Esophagus squamous epithelium (tissue), 5 donors: ENCODE measurements around the gene ACTN4. TPM values are rescaled to one million over a fixed set of nuclear protein-coding genes. Genes with fewer than 3 reads are reported as not detected.

Source experiments
- DNase-seq: peaks from one replicate; lab custom pipeline; 2025; lab: John Stamatoyannopoulos, UW
- H3K27ac ChIP-seq, 4 donors: fragments of 200-600 bp; sonication (generic); one replicate each; pipeline ENCODE4 v1.5.1; 2016 to 2019; ENCODE audit warnings: mild to moderate bottlenecking in 1 of 4
- H3K27me3 ChIP-seq, 4 donors: fragments of 200-600 bp; sonication (generic); 1 replicate in 3 of 4; 2 replicates in 1 of 4; pipeline versions ENCODE4 v1.5.1 to v1.6.0; 2017 to 2021; ENCODE audit warnings: antibody characterized with exemption in 1 of 4
- H3K36me3 ChIP-seq, 3 donors: fragments of 200-600 bp; sonication (generic); one replicate each; pipeline ENCODE4 v1.5.1; 2016 to 2019
- H3K4me1 ChIP-seq, 3 donors: fragments of 200-600 bp; sonication (generic); one replicate each; pipeline ENCODE4 v1.5.1; 2017 to 2019
- H3K4me3 ChIP-seq, 4 donors: fragments of 200-600 bp; sonication (generic); 1 replicate in 3 of 4; 2 replicates in 1 of 4; pipeline ENCODE4 v1.5.1; 2016 to 2019; ENCODE audit warnings: mild to moderate bottlenecking in 2 of 4, moderate library complexity in 1 of 4
- H3K9me3 ChIP-seq, 3 donors: fragments of 200-600 bp; sonication (generic); one replicate each; pipeline ENCODE4 v1.5.1; 2016 to 2019
- POLR2A ChIP-seq, 4 donors: fragments of 450-650 bp; IDR thresholded peaks; one replicate each; pipeline ENCODE4 v1.6.1; 2017; ENCODE audit warnings: antibody characterized with exemption in 4 of 4, mild to moderate bottlenecking in 4 of 4, moderate library complexity in 3 of 4
- WGBS, 2 donors: methylation state at CpG; one replicate each; pipeline ENCODE4 v1.1.5; 2018; 5-methylcytosine and 5-hydroxymethylcytosine counted together
- intact Hi-C: fragments of 100-400 bp; cut with DNase I; formaldehyde crosslinking; loops from one replicate; pipeline ENCODE4 v1.15.0; 2022
- total RNA-seq, 4 donors: library from RNA; depleted of rRNA; stranded (reverse); fragments of >200 nt; gene quantifications; one replicate each; pipeline ENCODE4 v1.1.0, GENCODE V29; 2016
- TF ChIP-seq, protein P1 (sequence below), 6 experiments: fragments of 450-650 bp in 4 of 6; fragments of 200-600 bp in 2 of 6; sonication (generic) in 2 of 6; IDR thresholded peaks; one replicate each; pipeline ENCODE4 v1.5.1; 2016 to 2019; ENCODE audit warnings: antibody characterized with exemption in 6 of 6, mild to moderate bottlenecking in 4 of 6, moderate library complexity in 4 of 6
- donor health status: DM: yes; HTN: yes; CAD: no.

ACTN4 gene
- total RNA-seq, 4 donors from 2014 or later: 302 to 705 (median 414) TPM

DNA sequence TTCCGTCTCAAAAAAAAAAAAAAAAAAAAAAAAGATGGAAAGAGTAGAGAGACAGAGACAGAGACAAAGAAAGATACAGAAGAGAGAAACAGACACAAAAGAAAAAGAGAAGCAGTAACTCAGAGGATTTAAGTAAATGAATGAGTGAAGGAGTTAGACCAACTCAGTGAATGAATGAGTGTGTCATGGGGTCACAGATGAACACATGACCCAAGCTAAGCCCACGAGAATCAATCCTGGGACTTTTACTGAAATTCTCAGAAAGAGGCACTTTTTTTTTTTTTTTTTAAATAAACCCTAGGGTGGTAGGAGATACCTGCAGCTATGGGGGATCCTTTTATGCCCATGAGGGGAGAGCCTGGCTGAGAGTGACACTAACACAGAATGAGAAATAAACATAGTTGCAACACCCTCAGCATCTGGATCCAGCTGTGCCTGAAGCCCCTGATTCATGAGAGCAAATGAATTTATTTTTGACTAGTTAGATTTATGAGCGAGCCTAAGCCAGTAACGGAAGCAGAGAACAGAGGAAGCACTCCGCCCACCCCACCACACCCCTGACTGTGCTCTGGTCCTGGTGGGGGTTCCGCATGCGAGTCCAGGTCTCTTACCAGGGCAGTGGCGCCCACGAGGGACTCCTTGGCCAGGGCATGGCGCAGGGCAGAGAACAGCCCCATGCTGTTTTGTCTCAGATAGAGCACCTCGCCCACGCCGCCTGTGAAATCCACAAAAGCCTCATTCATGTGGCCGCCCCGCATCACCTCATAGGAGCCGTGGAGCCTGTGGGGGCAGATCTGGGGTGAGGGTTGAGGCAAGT is 92.2 kb downstream of the ACTN4 start:
- WGBS, 2 donors: 32 to 35% methylated on average over 7 to 13 of the region's 16 CpGs
- Histone ChIP-seq H3K36me3 (no peaks in the 10 kb centered on the region), H3K4me3 (no peak overlapping the region), H3K27ac (no peak overlapping the region), H3K9me3 (no peaks in the 10 kb centered on the region), H3K27me3 (no peaks in the 10 kb centered on the region), H3K4me1 (peaks cover 20 to 36% (median 23%) of the 10 kb centered on the region in 3 donors)
- intact Hi-C loops: loop anchor here (10.0 kb wide), 1 partner anchor 95 kb away; the partner anchor contains the start of gene ECH1
- DNase-seq: no peak
- TF ChIP-seq, protein P1, sequence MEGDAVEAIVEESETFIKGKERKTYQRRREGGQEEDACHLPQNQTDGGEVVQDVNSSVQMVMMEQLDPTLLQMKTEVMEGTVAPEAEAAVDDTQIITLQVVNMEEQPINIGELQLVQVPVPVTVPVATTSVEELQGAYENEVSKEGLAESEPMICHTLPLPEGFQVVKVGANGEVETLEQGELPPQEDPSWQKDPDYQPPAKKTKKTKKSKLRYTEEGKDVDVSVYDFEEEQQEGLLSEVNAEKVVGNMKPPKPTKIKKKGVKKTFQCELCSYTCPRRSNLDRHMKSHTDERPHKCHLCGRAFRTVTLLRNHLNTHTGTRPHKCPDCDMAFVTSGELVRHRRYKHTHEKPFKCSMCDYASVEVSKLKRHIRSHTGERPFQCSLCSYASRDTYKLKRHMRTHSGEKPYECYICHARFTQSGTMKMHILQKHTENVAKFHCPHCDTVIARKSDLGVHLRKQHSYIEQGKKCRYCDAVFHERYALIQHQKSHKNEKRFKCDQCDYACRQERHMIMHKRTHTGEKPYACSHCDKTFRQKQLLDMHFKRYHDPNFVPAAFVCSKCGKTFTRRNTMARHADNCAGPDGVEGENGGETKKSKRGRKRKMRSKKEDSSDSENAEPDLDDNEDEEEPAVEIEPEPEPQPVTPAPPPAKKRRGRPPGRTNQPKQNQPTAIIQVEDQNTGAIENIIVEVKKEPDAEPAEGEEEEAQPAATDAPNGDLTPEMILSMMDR (IDR thresholded peaks at IDR 0.05): no peak
- no peak for TF ChIP-seq POLR2A (IDR thresholded peaks at IDR 0.05)

DNA sequence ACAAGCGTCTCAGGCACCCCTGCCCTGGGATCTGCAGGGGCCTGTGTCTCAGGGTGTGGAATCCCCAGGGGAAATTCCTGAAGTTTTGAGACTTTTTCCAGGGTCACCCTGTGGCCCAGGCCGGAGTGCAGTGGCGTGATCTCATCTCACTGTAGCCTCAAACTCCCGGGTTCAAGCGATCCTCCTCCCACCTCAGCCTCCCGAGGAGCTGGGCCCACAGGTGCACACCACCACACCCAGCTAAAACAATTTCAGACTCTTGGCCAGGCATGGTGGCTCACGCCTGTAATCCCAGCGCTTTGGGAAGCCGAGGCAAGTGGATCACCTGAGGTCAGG is 92.8 kb downstream of the ACTN4 start:
- TF ChIP-seq, protein P1 (IDR thresholded peaks at IDR 0.05): no peak
- TF ChIP-seq POLR2A (IDR thresholded peaks at IDR 0.05): no peak
- 20 to 35% methylated on average over 2 to 6 of the region's 9 CpGs for WGBS, 2 donors

DNA sequence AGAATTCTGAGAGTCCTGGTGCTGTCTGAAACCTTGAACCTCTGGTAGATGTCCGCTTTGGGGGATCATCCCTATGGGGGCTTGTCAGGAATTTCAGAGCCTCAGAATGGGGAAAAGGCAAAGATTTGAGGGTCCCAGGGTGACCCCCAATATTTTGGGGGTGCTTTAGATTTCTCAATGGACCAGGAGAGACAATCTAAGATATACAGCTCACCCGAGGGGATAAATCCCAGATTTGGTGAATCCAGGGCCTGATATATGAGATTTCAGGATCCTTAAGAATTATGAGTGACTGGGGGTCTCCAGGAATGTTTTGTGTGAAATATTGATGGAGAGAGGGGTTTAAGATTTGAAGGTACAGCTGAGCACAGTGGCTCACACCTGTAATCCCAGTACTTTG is 93.5 kb downstream of the ACTN4 start:
- no peak overlapping the region for H3K4me3 ChIP-seq
- TF ChIP-seq, protein P1 (IDR thresholded peaks at IDR 0.05): no peak
- no peak for TF ChIP-seq POLR2A (IDR thresholded peaks at IDR 0.05)
- 96 to 100% methylated on average over 2 of the region's 2 CpGs for WGBS, 2 donors
- intact Hi-C loops: no loop called here
- DNase-seq: no peak
- no peak overlapping the region for H3K27ac ChIP-seq
- peaks cover 12 to 26% (median 14%) of the 10 kb centered on the region in 3 donors for H3K4me1 ChIP-seq
- no peaks in the 10 kb centered on the region for H3K9me3 ChIP-seq
- H3K36me3 ChIP-seq: no peaks in the 10 kb centered on the region
- no peaks in the 10 kb centered on the region for H3K27me3 ChIP-seq

More for the DNA sequence above, 92.8 kb downstream of the ACTN4 start:
- Histone ChIP-seq H3K4me3 (no peak overlapping the region), H3K27me3 (no peaks in the 10 kb centered on the region), H3K36me3 (no peaks in the 10 kb centered on the region), H3K9me3 (no peaks in the 10 kb centered on the region), H3K4me1 (peaks cover 14 to 30% (median 17%) of the 10 kb centered on the region in 3 donors), H3K27ac (no peak overlapping the region)
- no peak for DNase-seq
- intact Hi-C loops: no loop called here

DNA sequence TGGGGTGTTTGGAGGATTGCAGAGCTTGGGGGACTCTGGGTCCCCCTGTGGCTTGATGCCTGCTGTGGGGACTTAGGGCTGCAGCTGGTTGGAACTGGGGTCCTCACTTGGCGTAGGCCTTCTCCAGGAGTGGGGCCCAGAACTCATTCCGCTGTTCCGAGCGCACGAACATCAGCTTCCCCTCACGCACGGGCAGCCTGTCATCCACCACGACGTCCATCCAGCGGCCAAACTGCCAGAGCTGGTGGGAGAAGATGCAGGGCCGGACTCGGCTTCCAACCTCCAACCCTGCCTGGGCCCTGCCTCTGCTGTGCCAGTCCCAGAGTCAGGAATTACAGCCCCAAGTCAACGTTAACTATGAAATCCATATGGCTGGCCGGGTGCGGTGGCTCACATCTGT is 94.2 kb downstream of the ACTN4 start:
- Histone ChIP-seq H3K27me3 (no peaks in the 10 kb centered on the region), H3K9me3 (no peaks in the 10 kb centered on the region), H3K27ac (no peak overlapping the region), H3K4me1 (peaks cover 5 to 19% (median 7%) of the 10 kb centered on the region in 3 donors), H3K36me3 (no peaks in the 10 kb centered on the region), H3K4me3 (no peak overlapping the region)
- WGBS, 2 donors: 87 to 90% methylated on average over 3 to 4 of the region's 15 CpGs
- no peak for DNase-seq
- intact Hi-C loops: no loop called here
- TF ChIP-seq POLR2A (IDR thresholded peaks at IDR 0.05): no peak

DNA sequence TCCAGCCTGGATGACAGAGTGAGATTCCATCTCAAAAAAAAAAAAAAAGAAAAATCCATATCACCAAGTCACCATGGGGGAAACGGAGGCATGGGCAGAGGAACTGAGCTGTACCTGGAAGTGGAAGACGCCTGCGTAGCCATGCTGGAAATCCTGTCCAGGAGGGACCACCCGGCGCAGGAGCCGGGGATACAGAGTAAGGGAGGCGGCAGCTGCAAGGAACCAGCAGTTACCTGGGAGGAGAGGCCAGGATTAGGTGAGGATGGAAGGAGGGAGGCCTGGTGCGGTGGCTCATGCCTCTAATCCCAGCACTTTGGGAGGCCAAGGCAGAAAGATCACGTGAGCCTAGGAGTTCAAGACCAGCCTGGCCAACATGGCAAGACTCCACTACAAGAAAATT is 94.8 kb downstream of the ACTN4 start:
- Histone ChIP-seq H3K4me1 (peaks cover under 1 to 13% (median 4%) of the 10 kb centered on the region in 3 donors), H3K4me3 (no peak overlapping the region), H3K27me3 (no peaks in the 10 kb centered on the region), H3K9me3 (no peaks in the 10 kb centered on the region), H3K27ac (no peak overlapping the region), H3K36me3 (no peaks in the 10 kb centered on the region)
- intact Hi-C loops: no loop called here
- 89 to 93% methylated on average over 8 to 9 of the region's 9 CpGs for WGBS, 2 donors
- no peak for DNase-seq
- TF ChIP-seq, protein P1 (IDR thresholded peaks at IDR 0.05): no peak
- TF ChIP-seq POLR2A (IDR thresholded peaks at IDR 0.05): no peak
